ENCODE data around the gene TRPM5. TPM values are rescaled to one million over a fixed set of nuclear protein-coding genes. Genes with fewer than 3 reads are reported as not detected.
A peak's percentile ranks its signal among the peaks of the same experiment; 100 is the strongest.

TRPM5 gene
- total RNA-seq, 1 donor from 2014 or later: not detected

- no peak for DNase-seq
These were observed 7.6 kb upstream of the TRPM5 start for GRCh38 chr11:2451916-2452315.

- DNase-seq: no peak
These were observed 7.0 kb upstream of the TRPM5 start for GRCh38 chr11:2451336-2451735.

- DNase-seq: no peak
These were observed 6.2 kb upstream of the TRPM5 start for GRCh38 chr11:2450321-2451041.

- no peak for DNase-seq
These were observed 5.4 kb upstream of the TRPM5 start for GRCh38 chr11:2449548-2450320.

- DNase-seq: no peak
These were observed 4.6 kb upstream of the TRPM5 start for GRCh38 chr11:2448661-2449547.

- no peak for DNase-seq
These were observed 3.8 kb upstream of the TRPM5 start for GRCh38 chr11:2447951-2448650.

- DNase-seq: no peak
These were observed 3.1 kb upstream of the TRPM5 start for GRCh38 chr11:2447253-2447950.

- DNase-seq: no peak
These were observed 2.4 kb upstream of the TRPM5 start for GRCh38 chr11:2446590-2447252.

- no peak for DNase-seq
These were observed 1.6 kb upstream of the TRPM5 start for GRCh38 chr11:2445746-2446551.

- peak; percentile 7 for DNase-seq
These were observed 769 bp upstream of the TRPM5 start, which contains the start of gene KCNQ1 for GRCh38 chr11:2444821-2445745. KCNQ1 (plus strand) TSS chr11:2445008; CDS start chr11:2445099, 91 bp downstream.

GRCh38 chr11:2443406-2443805 is 908 bp downstream of the TRPM5 start:
- no peak for DNase-seq

- DNase-seq: no peak
These were observed 1.7 kb downstream of the TRPM5 start for GRCh38 chr11:2442589-2442988.

- DNase-seq: no peak
These were observed 3.1 kb downstream of the TRPM5 start for GRCh38 chr11:2441171-2441570.

GRCh38 chr11:2440646-2441045 is 3.7 kb downstream of the TRPM5 start:
- DNase-seq: no peak

GRCh38 chr11:2439820-2440219 is 4.5 kb downstream of the TRPM5 start:
- DNase-seq: no peak

GRCh38 chr11:2437516-2437915 is 6.8 kb downstream of the TRPM5 start:
- no peak for DNase-seq

GRCh38 chr11:2436521-2437031 is 7.7 kb downstream of the TRPM5 start:
- DNase-seq: no peak

- no peak for DNase-seq
These were observed 8.2 kb downstream of the TRPM5 start for GRCh38 chr11:2436013-2436520.

All from dermis blood vessel endothelial cell (primary cell).